ENCODE data around the gene BAHCC1.

Gene BAHCC1

DNA sequence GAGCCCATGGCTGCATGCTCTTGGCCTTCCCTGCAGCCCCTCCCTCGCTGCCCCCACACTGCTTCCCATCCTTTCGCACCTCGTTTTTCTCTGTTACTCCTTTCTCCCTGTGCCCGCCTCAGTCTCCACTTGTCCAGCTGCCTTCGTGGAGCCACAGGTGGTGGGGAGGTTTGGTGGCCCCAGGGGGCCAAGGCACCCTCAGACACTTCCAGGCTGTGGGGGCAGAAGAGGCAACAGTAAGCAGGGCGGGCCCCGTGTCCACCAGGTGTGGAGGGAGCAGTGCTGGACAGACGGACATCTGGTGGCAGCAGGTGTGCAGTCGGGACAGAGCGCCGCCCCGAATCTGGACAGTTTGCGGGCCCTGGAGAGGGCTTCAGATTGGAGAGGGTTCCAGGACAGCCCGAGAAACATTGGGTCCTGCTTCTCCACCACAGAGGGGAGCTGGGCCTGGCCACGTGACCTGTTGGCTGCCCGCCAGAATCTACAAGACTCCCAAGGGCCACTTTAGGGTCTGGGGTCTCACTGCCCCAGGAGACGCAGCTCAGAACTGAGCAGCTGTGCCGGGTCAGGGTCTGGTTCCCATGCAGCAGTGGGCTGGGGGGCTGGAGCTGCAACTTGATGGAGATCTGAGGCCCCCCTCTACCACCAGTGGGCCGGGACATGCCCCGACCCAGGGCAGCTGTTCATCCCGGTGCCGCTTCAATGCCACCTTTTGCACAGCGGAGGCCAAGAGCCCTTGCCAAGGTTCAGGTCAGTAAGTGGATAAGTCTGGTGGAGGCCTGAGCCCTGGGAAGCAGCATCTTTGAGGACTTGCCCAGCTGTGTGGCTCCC is 22.8 kb downstream of the BAHCC1 start:
- no peak overlapping the region for H2BK12ac ChIP-seq (ENCODE audit: low read length)
- peak overlapping the region; percentile 81 for H3K23ac ChIP-seq (ENCODE audit: low read depth, low read length, poor library complexity)
- no peak overlapping the region for H3K4ac ChIP-seq (ENCODE audit: low read length)
- no CpG with 5 or more reads among the region's 23 CpGs for WGBS, 2 donors (ENCODE audit: extremely low coverage in 2 of 2, insufficient read length in 2 of 2, insufficient replicate concordance in 1 of 2)
- H3K4me1 ChIP-seq (ENCODE audit: control insufficient read depth in 2 of 2, insufficient read depth in 1 of 2, low read depth in 1 of 2, low read length in 2 of 2), result peaks cover 20 to 21% of the 10 kb centered on the region in 2 donors
- no peak overlapping the region for H2AFZ ChIP-seq (ENCODE audit: low read length)
- H4K91ac ChIP-seq (ENCODE audit: low read depth, low read length, poor library complexity), result no peak overlapping the region
- H3K27me3 ChIP-seq (ENCODE audit: control insufficient read depth in 3 of 3, insufficient read depth in 3 of 3, low read depth in 1 of 3, low read length in 3 of 3), result peaks cover 0 to 2% (median 0%) of the 10 kb centered on the region in 3 experiments
- H2BK5ac ChIP-seq (ENCODE audit: low read length), result peak overlapping the region; percentile 87
- no peak overlapping the region for H3K4me2 ChIP-seq (ENCODE audit: insufficient read depth, low read length, poor library complexity, severe bottlenecking)
- no peak overlapping the region for H4K8ac ChIP-seq (ENCODE audit: low read depth, low read length)
- H2BK15ac ChIP-seq (ENCODE audit: low read length), result peak overlapping the region; percentile 64
- peaks cover 3 to 5% of the 10 kb centered on the region in 2 donors for H3K36me3 ChIP-seq (replicated peaks in 1 of 2; ENCODE audit: control insufficient read depth in 2 of 2, insufficient read depth in 2 of 2, low read length in 2 of 2)
- no peak overlapping the region for H2BK120ac ChIP-seq (ENCODE audit: low read depth, low read length)
- H3K9me3 ChIP-seq (replicated peaks in 1 of 2; ENCODE audit: control insufficient read depth in 2 of 2, insufficient read depth in 1 of 2, low read depth in 1 of 2, low read length in 2 of 2), result no peaks in the 10 kb centered on the region
- H3K79me1 ChIP-seq (ENCODE audit: low read depth, low read length), result peaks cover 32% of the 10 kb centered on the region
- H3K14ac ChIP-seq (ENCODE audit: low read length), result peak overlapping the region; percentile 75
- peak overlapping the region; percentile 80 for H3K18ac ChIP-seq (ENCODE audit: low read length)
- H3K4me3 ChIP-seq (ENCODE audit: low read length in 2 of 2), result no peak overlapping the region
- peak overlapping the region; percentile 32 for H2AK5ac ChIP-seq (ENCODE audit: low read depth, low read length)
- no peak for DNase-seq (ENCODE audit: low spot score)
- H3K9ac ChIP-seq (ENCODE audit: low read depth, low read length, poor library complexity), result peak overlapping the region; percentile 82
- no peak overlapping the region for H3K27ac ChIP-seq (replicated peaks; ENCODE audit: low read length)

- Histone ChIP-seq H3K27ac (replicated peaks; ENCODE audit: low read length) (no peak overlapping the region), H2BK5ac (ENCODE audit: low read length) (peak overlapping the region; percentile 72), H3K9ac (ENCODE audit: low read depth, low read length, poor library complexity) (peak overlapping the region; percentile 82), H3K23ac (ENCODE audit: low read depth, low read length, poor library complexity) (peak overlapping the region; percentile 81), H4K8ac (ENCODE audit: low read depth, low read length) (no peak overlapping the region), H2BK15ac (ENCODE audit: low read length) (no peak overlapping the region), H3K14ac (ENCODE audit: low read length) (peak overlapping the region; percentile 75), H4K91ac (ENCODE audit: low read depth, low read length, poor library complexity) (no peak overlapping the region), H3K36me3 (replicated peaks in 1 of 2; ENCODE audit: control insufficient read depth in 2 of 2, insufficient read depth in 2 of 2, low read length in 2 of 2) (peaks cover 3 to 5% of the 10 kb centered on the region in 2 donors), H3K4ac (ENCODE audit: low read length) (no peak overlapping the region), H3K9me3 (replicated peaks in 1 of 2; ENCODE audit: control insufficient read depth in 2 of 2, insufficient read depth in 1 of 2, low read depth in 1 of 2, low read length in 2 of 2) (no peaks in the 10 kb centered on the region), H2BK12ac (ENCODE audit: low read length) (no peak overlapping the region), H3K4me1 (ENCODE audit: control insufficient read depth in 2 of 2, insufficient read depth in 1 of 2, low read depth in 1 of 2, low read length in 2 of 2) (peaks cover 26 to 27% of the 10 kb centered on the region in 2 donors), H3K4me3 (ENCODE audit: low read length in 2 of 2) (peak overlapping the region in 1 of 2 donors; percentile 61), H2BK120ac (ENCODE audit: low read depth, low read length) (no peak overlapping the region), H3K27me3 (ENCODE audit: control insufficient read depth in 3 of 3, insufficient read depth in 3 of 3, low read depth in 1 of 3, low read length in 3 of 3) (peaks cover 0 to 2% (median 0%) of the 10 kb centered on the region in 3 experiments), H2AFZ (ENCODE audit: low read length) (no peak overlapping the region), H3K4me2 (ENCODE audit: insufficient read depth, low read length, poor library complexity, severe bottlenecking) (peak overlapping the region; percentile 32), H3K18ac (ENCODE audit: low read length) (peak overlapping the region; percentile 80), H2AK5ac (ENCODE audit: low read depth, low read length) (peak overlapping the region; percentile 76), H3K79me1 (ENCODE audit: low read depth, low read length) (peaks cover 30% of the 10 kb centered on the region)
- no CpG with 5 or more reads among the region's 14 CpGs for WGBS, 2 donors (ENCODE audit: extremely low coverage in 2 of 2, insufficient read length in 2 of 2, insufficient replicate concordance in 1 of 2)
- DNase-seq (ENCODE audit: low spot score), result no peak
Observed at GRCh38 chr17:81418710-81419318, 23.6 kb downstream of the BAHCC1 start.

DNA sequence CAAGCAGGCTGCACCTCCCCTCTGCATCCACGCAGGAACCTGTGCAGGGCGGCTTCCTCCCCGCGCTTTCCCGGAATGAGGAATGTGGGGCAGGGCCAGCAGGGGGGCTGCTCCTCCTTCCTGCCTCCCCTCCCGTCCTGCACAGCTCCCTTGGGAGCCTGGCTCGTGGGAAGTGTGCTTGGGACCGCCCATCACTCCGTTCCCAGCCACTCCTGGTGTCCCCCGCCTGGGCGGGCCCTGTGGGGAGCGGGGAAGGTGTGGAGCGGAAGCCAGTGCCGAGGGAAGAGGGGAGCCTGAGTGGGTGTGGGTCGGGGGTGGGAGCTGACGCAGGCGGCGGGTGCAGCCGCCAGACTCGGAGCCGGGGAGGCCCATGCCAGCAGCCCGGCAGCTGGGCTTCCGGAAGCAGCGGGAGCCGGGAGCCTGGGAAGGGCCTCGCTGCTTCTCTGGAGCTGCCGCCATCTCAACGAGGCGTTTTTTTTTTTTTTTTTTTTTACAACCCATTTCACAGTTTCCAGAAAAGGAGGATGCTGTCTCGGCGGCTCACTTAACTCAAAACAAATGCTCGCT is 24.1 kb downstream of the BAHCC1 start:
- no CpG with 5 or more reads among the region's 32 CpGs for WGBS, 2 donors (ENCODE audit: extremely low coverage in 2 of 2, insufficient read length in 2 of 2, insufficient replicate concordance in 1 of 2)
- peak overlapping the region in 1 of 2 donors; percentile 44 for H3K4me3 ChIP-seq (ENCODE audit: low read length in 2 of 2)
- no peak overlapping the region for H3K27ac ChIP-seq (replicated peaks; ENCODE audit: low read length)

More for the DNA sequence above, 24.1 kb downstream of the BAHCC1 start:
- Histone ChIP-seq H3K18ac (ENCODE audit: low read length) (peak overlapping the region; percentile 89), H3K4me2 (ENCODE audit: insufficient read depth, low read length, poor library complexity, severe bottlenecking) (peak overlapping the region; percentile 32), H3K9me3 (replicated peaks in 1 of 2; ENCODE audit: control insufficient read depth in 2 of 2, insufficient read depth in 1 of 2, low read depth in 1 of 2, low read length in 2 of 2) (no peaks in the 10 kb centered on the region), H3K14ac (ENCODE audit: low read length) (no peak overlapping the region), H3K4ac (ENCODE audit: low read length) (no peak overlapping the region), H3K9ac (ENCODE audit: low read depth, low read length, poor library complexity) (peak overlapping the region; percentile 82), H2BK15ac (ENCODE audit: low read length) (peak overlapping the region; percentile 2), H3K4me1 (ENCODE audit: control insufficient read depth in 2 of 2, insufficient read depth in 1 of 2, low read depth in 1 of 2, low read length in 2 of 2) (peaks cover 26 to 28% of the 10 kb centered on the region in 2 donors), H2AFZ (ENCODE audit: low read length) (no peak overlapping the region), H3K27me3 (ENCODE audit: control insufficient read depth in 3 of 3, insufficient read depth in 3 of 3, low read depth in 1 of 3, low read length in 3 of 3) (peaks cover 0 to 2% (median 0%) of the 10 kb centered on the region in 3 experiments), H3K79me1 (ENCODE audit: low read depth, low read length) (peaks cover 27% of the 10 kb centered on the region), H4K91ac (ENCODE audit: low read depth, low read length, poor library complexity) (no peak overlapping the region), H4K8ac (ENCODE audit: low read depth, low read length) (no peak overlapping the region), H2AK5ac (ENCODE audit: low read depth, low read length) (peak overlapping the region; percentile 30), H3K36me3 (replicated peaks in 1 of 2; ENCODE audit: control insufficient read depth in 2 of 2, insufficient read depth in 2 of 2, low read length in 2 of 2) (peaks cover 3 to 5% of the 10 kb centered on the region in 2 donors), H2BK120ac (ENCODE audit: low read depth, low read length) (peak overlapping the region; percentile 72), H2BK5ac (ENCODE audit: low read length) (peak overlapping the region; percentile 72), H2BK12ac (ENCODE audit: low read length) (no peak overlapping the region), H3K23ac (ENCODE audit: low read depth, low read length, poor library complexity) (peak overlapping the region; percentile 81)
- no peak for DNase-seq (ENCODE audit: low spot score)

Measured in neuronal stem cell (in vitro differentiated cells).